ENCODE data around the gene YRDC.
"Not testable (repeated sequence)": the region's sequence is repeated elsewhere in the genome, so short reads cannot be mapped to it uniquely, and the experiment has no call there.

GRCh38 chr1:37771440-37771839 lies 36.6 kb downstream of the YRDC start:
- not testable (repeated sequence) for TF ChIP-seq CTCF (conservative IDR thresholded peaks at IDR 0.05); ZFX (IDR thresholded peaks at IDR 0.05)
